Lower leg skin (tissue), 4 donors: ENCODE measurements around the gene ATP2B2. TPM values are rescaled to one million over a fixed set of nuclear protein-coding genes. Genes with fewer than 3 reads are reported as not detected.

Experiments
- DNase-seq, 2 donors: peaks; one replicate each; pipeline ENCODE4 v3.0.0-alpha.2; 2019; ENCODE audit warnings: low spot score in 2 of 2
- H3K4me3 ChIP-seq: fragments of 200-600 bp; sonication (generic); 2 replicates; pipeline ENCODE4 v1.5.1; 2017; ENCODE audit warnings: mild to moderate bottlenecking, low read depth; ENCODE audit not compliant: poor library complexity, severe bottlenecking
- CTCF ChIP-seq, 3 donors: fragments of 450-650 bp; IDR thresholded peaks; one replicate each; pipeline ENCODE4 v1.5.1; 2016; ENCODE audit warnings: antibody characterized with exemption in 3 of 3, mild to moderate bottlenecking in 3 of 3, moderate library complexity in 2 of 3
- POLR2A ChIP-seq, 2 donors: fragments of 450-650 bp; IDR thresholded peaks; one replicate each; pipeline ENCODE4 v1.6.1; 2016 to 2017; ENCODE audit warnings: antibody characterized with exemption in 2 of 2, mild to moderate bottlenecking in 1 of 2, moderate library complexity in 1 of 2
- WGBS, 2 donors: methylation state at CpG; one replicate each; pipeline ENCODE4 v1.1.5; 2018; 5-methylcytosine and 5-hydroxymethylcytosine counted together
- intact Hi-C: fragments of 100-400 bp; cut with DNase I; formaldehyde crosslinking; loops from one replicate; pipeline ENCODE4 v1.15.0; 2023; ENCODE audit warnings: low total_unique reads
- total RNA-seq, 4 donors: library from RNA; depleted of rRNA; stranded (reverse); fragments of >200 nt; gene quantifications; one replicate each; pipeline ENCODE4 v1.1.0, GENCODE V29; 2016

The ATP2B2 gene
- total RNA-seq, 4 donors from 2014 or later = 0.12 to 0.45 (median 0.19) TPM; not detected in 1

- 39 to 53% methylated on average over 19 of the region's 19 CpGs for WGBS, 2 donors
- H3K4me3 ChIP-seq = no peak overlapping the region
- intact Hi-C loops = no loop called here
- DNase-seq = peak; percentile 64 to 93
- TF ChIP-seq POLR2A (IDR thresholded peaks at IDR 0.05) = no peak
- TF ChIP-seq CTCF (IDR thresholded peaks at IDR 0.05) = no peak
These were observed 46.6 kb upstream of the ATP2B2 start for GRCh38 chr3:10551821-10552630.

- 83 to 84% methylated on average over 9 of the region's 9 CpGs for WGBS, 2 donors
- no peak for TF ChIP-seq POLR2A (IDR thresholded peaks at IDR 0.05)
- TF ChIP-seq CTCF (IDR thresholded peaks at IDR 0.05) = no peak
- H3K4me3 ChIP-seq = no peak overlapping the region
- intact Hi-C loops = no loop called here
- peak in 1 of 2 donors; percentile 57 for DNase-seq
These were observed 45.8 kb upstream of the ATP2B2 start for GRCh38 chr3:10551139-10551538.

- H3K4me3 ChIP-seq = no peak overlapping the region
- TF ChIP-seq CTCF (IDR thresholded peaks at IDR 0.05) (no peak), POLR2A (IDR thresholded peaks at IDR 0.05) (no peak)
- 77 to 81% methylated on average over 10 of the region's 10 CpGs for WGBS, 2 donors
- intact Hi-C loops = no loop called here
- DNase-seq = peak in 1 of 2 donors; percentile 81
These were observed 45.3 kb upstream of the ATP2B2 start for GRCh38 chr3:10550705-10551104.

GRCh38 chr3:10549617-10550230, 44.3 kb upstream of the ATP2B2 start:
- peak in 1 of 2 donors; percentile 67 for DNase-seq
- no peak for TF ChIP-seq POLR2A (IDR thresholded peaks at IDR 0.05)
- no peak for TF ChIP-seq CTCF (IDR thresholded peaks at IDR 0.05)
- 74 to 76% methylated on average over 2 of the region's 2 CpGs for WGBS, 2 donors
- intact Hi-C loops = no loop called here
- H3K4me3 ChIP-seq = no peak overlapping the region

GRCh38 chr3:10548992-10549391, 43.6 kb upstream of the ATP2B2 start:
- no peak overlapping the region for H3K4me3 ChIP-seq
- TF ChIP-seq POLR2A (IDR thresholded peaks at IDR 0.05) (no peak), CTCF (IDR thresholded peaks at IDR 0.05) (no peak)
- intact Hi-C loops = no loop called here
- DNase-seq = peak in 1 of 2 donors; percentile 71
